GM13976 (cell line): Measurements from ENCODE around the gene PDE6D.
"Not testable (repeated sequence)": the region's sequence is repeated elsewhere in the genome, so short reads cannot be mapped to it uniquely, and the experiment has no call there.

ENCODE experiments used
- DNase-seq: peaks from one replicate; pipeline ENCODE4 v3.0.0; 2012; ENCODE audit warnings: low spot score
- CTCF ChIP-seq: IDR thresholded peaks from 2 replicates; pipeline ENCODE4 v1.5.1; 2012; ENCODE audit warnings: borderline replicate concordance, mild to moderate bottlenecking; ENCODE audit not compliant: insufficient read depth; ENCODE audit errors: extremely low read depth, missing control alignments, control extremely low read depth
- in situ Hi-C: fragments of 300-500 bp; cut with MboI; formaldehyde crosslinking; loops from one replicate; pipeline ENCODE4 v1.12.0; 2022; ENCODE audit warnings: low sequenced_read_pairs, mixed read lengths, inconsistent platforms; ENCODE audit not compliant: unreplicated experiment

The PDE6D gene

GRCh38 chr2:231714639-231715498, 66.2 kb downstream of the PDE6D start:
- in situ Hi-C loops: no loop called here
- TF ChIP-seq CTCF: peak; percentile 77
- DNase-seq: peak; percentile 75

DNA sequence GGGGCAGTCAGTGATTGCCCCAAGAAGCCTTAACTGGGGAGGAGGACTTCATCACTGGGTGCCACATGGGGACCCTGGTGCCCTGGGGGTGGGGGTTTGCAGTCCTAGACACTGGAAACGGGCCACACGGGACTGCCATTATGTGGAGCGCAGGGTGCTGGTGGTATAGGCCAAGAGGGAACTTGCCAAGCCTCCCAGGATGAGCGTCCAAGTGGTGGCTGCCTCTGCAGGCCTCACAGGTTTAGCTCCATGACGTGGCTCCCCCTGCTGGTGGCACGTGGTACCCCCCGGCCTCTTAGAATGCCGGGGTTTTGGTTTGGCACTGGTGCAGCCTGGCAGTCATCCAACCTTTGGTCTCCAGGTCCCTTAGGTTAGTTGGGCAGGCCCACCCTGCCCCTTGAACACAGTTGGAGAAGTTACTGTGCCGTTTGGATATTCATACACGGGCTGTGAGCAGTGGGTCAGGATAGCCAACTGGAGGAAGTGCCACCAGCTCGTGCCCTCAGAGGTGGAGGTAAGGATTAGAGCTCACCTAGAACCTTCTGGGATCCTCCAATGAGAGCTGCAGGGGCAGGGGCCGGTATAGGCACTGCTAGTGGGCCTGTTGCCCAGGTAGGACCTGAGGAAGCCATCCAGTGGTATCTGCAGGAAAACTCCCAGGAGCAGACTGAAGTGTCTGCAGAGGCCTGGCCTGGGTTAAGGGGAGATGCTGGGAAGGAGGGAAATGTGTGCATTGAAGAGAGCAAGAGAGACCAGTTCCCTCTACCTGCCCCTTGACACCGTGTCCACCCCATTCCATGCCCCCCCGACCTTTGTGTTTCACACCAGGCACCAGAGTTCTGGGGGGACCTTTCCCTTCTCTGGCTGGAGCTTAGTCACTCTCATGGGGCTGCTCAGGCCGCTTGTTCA, 67.1 kb downstream of the PDE6D start:
- in situ Hi-C loops: no loop called here
- TF ChIP-seq CTCF: peak; percentile 93
- peak; percentile 81 for DNase-seq

DNA sequence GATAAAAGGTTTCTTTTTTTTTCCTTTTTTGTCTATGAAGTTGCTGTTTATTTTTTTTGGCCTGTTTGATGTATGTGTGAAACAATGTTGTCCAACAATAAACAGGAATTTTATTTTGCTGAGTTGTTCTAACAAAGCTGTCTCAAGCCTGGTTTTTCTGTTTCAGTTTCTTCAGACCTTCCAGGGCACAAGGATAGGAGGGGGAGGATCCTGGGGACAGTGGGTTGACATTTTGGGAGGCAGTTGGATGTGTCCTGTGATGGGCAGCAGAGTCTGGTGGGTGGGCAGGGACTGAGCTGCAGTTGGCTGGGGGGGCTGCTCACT, 67.7 kb downstream of the PDE6D start:
- in situ Hi-C loops, DNase-seq: not testable (repeated sequence)

DNA sequence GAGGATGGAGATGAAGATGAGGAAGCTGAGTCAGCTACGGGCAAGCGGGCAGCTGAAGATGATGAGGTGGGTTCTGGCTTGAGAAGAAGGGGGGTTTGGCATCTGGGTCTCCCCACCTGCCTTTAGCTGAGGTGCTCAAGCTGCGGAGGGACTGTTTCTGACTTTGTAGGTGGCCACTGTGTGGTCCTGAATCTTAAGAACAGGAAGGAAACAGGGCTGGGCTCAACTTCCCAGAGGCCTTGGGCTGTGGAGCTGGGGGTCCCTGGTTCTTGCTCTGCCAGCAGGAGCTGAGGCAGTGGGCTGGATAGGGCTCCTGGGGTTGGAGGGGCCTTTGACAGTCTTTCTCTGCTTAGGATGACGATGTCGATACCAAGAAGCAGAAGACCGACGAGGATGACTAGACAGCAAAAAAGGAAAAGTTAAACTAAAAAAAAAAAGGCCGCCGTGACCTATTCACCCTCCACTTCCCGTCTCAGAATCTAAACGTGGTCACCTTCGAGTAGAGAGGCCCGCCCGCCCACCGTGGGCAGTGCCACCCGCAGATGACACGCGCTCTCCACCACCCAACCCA, 68.5 kb downstream of the PDE6D start:
- in situ Hi-C loops, DNase-seq: not testable (repeated sequence)

DNA sequence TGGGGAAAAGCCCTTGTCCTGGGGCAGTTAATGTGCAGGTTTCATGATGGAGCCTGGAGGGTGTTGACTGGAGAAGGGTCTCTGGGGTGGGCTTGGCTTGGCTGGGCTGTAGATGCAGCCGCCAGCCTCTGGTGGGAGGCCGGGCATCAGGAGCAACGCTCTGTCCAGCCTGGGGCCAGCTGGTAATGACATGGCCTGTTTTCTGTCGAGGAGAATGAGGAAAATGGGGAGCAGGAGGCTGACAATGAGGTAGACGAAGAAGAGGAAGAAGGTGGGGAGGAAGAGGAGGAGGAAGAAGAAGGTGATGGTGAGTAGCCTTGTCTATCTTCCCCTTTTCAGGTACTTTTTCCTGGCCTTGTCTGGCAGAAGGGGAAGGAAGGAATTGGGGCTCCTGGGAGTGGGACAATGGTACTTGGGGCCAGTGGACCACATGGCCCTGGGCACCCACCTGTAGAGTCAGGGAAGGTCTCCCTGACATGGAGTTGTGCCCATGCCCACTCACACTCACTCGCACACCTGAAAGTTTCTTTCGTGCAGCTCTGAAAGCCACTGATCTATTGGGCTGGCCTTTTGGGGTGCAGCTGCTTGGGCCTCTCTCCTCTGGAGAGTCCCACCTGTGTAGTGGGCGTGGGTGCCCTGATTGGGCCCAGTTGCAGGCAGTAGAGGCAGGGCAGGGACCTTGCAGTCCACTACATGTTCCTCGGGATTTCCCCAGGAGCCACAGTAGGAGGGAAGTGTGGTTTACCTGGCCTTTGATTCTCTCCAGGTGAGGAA, 69.2 kb downstream of the PDE6D start:
- TF ChIP-seq CTCF: no peak
- in situ Hi-C loops: no loop called here
- no peak for DNase-seq

DNA sequence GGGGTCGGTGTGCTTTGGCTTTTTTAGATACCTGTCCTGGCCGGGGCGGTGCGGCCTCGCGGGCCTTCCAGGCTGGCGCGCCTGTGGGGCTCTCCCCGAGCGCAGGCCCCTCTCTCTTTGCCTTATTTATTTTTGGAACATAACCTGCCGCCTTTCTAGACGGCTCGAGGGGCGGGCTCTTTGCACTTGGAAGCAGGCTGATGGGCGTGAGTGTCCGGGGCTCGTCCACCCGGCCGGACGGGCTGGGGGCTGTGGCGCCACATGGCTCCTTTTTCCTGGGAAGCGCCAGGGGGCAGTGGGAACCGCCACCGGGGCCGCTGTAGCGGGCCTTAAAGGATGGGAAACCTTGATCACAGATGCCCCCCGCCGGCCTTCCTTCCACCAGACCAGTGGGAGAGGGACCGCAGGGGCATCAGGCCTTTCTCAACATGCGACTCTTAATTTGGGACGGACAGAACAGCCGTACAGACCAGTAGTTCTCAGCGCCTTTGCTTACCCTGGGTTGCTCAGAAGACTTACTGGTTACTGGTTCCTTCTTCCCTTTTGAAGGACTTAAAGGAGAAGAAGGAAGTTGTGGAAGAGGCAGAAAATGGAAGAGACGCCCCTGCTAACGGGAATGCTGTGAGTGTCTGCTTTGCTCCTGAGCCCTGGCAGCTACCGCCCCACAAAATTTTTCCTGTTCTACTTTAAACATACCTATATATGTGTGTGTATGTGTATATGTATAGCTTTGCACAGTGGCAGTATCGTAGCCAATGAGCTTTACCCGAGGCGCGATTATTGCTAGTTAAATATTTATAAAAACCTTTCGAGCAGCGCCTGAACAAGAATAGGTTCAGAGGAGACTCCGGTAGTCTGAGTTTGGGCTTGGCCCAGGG, 70.0 kb downstream of the PDE6D start:
- in situ Hi-C loops: no loop called here
- DNase-seq: no peak
- no peak for TF ChIP-seq CTCF
